Glutamatergic neuron (in vitro differentiated cells): ENCODE measurements around the gene HBG1. TPM values are rescaled to one million over a fixed set of nuclear protein-coding genes. Genes with fewer than 3 reads are reported as not detected.

ENCODE experiments used
- DNase-seq: peaks from one replicate; pipeline ENCODE4 v3.0.0; 2022
- H3K27ac Mint-ChIP-seq: one replicate; pipeline ENCODE4 v1.8.0; 2020; ENCODE audit warnings: mild to moderate bottlenecking, mixed read lengths, inconsistent platforms; ENCODE audit not compliant: unreplicated experiment
- H3K27me3 Mint-ChIP-seq: one replicate; pipeline ENCODE4 v1.8.0; 2020; ENCODE audit warnings: mild to moderate bottlenecking, moderate library complexity, mixed read lengths, inconsistent platforms; ENCODE audit not compliant: unreplicated experiment
- H3K36me3 Mint-ChIP-seq: one replicate; pipeline ENCODE4 v1.8.0; 2020; ENCODE audit warnings: mild to moderate bottlenecking, mixed read lengths, inconsistent platforms; ENCODE audit not compliant: unreplicated experiment
- H3K4me1 Mint-ChIP-seq: one replicate; pipeline ENCODE4 v1.8.0; 2020; ENCODE audit warnings: mild to moderate bottlenecking, low read depth, mixed read lengths, inconsistent platforms; ENCODE audit not compliant: unreplicated experiment
- H3K4me3 Mint-ChIP-seq: one replicate; pipeline ENCODE4 v1.8.0; 2020; ENCODE audit warnings: mild to moderate bottlenecking, mixed read lengths, inconsistent platforms; ENCODE audit not compliant: unreplicated experiment
- H3K9me3 Mint-ChIP-seq: one replicate; pipeline ENCODE4 v1.8.0; 2020; ENCODE audit warnings: mild to moderate bottlenecking, moderate library complexity, mixed read lengths, inconsistent platforms; ENCODE audit not compliant: unreplicated experiment
- total RNA-seq: library from RNA; stranded (reverse); fragmentation: NEBNext Ultra II Directional; extraction: Animal tissue kit (Norgen Biotek cat#: 25700); gene quantifications from one replicate; pipeline ENCODE4 v1.2.1, GENCODE V29; 2021; ENCODE audit not compliant: unreplicated experiment
- TF ChIP-seq, protein P1 (sequence below): fragments of 200-600 bp; sonication (generic); IDR thresholded peaks from one replicate; pipeline ENCODE4 v1.5.0; 2021; ENCODE audit not compliant: partially characterized antibody, unreplicated experiment

Gene HBG1
- total RNA-seq, 1 donor from 2014 or later, result not detected

DNA sequence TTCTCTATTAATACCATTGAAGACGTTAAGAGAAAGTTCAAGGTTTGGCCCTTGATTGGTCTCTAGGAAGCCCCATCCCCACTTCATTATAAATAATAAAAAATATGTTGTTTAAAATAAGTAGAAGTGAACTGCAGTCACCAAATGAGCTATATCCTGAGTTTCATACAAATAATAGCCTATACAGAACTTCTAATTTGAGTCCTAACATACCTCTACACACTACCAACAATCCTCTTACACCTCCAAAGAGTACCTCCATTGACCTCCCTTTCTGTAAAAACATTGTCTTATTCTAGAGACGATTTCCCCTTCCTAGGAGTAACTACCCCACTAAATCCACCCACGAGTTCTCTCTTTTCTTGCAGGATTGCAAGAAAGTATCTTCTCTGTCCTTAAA, 8.2 kb downstream of the HBG1 start:
- TF ChIP-seq, protein P1, sequence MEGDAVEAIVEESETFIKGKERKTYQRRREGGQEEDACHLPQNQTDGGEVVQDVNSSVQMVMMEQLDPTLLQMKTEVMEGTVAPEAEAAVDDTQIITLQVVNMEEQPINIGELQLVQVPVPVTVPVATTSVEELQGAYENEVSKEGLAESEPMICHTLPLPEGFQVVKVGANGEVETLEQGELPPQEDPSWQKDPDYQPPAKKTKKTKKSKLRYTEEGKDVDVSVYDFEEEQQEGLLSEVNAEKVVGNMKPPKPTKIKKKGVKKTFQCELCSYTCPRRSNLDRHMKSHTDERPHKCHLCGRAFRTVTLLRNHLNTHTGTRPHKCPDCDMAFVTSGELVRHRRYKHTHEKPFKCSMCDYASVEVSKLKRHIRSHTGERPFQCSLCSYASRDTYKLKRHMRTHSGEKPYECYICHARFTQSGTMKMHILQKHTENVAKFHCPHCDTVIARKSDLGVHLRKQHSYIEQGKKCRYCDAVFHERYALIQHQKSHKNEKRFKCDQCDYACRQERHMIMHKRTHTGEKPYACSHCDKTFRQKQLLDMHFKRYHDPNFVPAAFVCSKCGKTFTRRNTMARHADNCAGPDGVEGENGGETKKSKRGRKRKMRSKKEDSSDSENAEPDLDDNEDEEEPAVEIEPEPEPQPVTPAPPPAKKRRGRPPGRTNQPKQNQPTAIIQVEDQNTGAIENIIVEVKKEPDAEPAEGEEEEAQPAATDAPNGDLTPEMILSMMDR, result no peak

DNA sequence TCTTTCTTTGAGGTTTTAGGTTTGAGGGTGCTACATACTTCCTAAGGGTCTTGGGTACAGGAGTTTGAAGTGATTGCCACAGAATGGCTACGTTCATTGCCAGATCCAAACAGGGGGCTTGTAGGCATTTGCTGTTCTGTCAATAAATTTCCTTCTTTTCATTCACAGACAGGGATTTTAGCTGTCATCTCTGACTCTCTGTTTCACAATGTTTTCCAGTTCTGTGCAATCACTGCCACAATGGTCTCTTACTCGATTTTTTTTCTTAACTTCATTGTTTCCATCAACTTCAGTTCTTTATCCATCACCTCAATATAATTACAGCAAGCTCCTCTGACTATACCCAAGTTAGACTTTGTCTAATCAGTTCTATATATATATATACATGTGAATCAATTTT, 9.2 kb downstream of the HBG1 start:
- TF ChIP-seq, protein P1, result no peak
- no peaks in the 10 kb centered on the region for H3K4me1 Mint-ChIP-seq
- no peak overlapping the region for H3K4me3 Mint-ChIP-seq
- no peaks in the 10 kb centered on the region for H3K27me3 Mint-ChIP-seq
- H3K27ac Mint-ChIP-seq, result no peak overlapping the region
- DNase-seq, result no peak
- H3K9me3 Mint-ChIP-seq, result no peaks in the 10 kb centered on the region
- H3K36me3 Mint-ChIP-seq, result no peaks in the 10 kb centered on the region

More for the DNA sequence above, 8.2 kb downstream of the HBG1 start:
- no peak overlapping the region for H3K4me3 Mint-ChIP-seq
- H3K36me3 Mint-ChIP-seq, result no peaks in the 10 kb centered on the region
- H3K27me3 Mint-ChIP-seq, result no peaks in the 10 kb centered on the region
- H3K9me3 Mint-ChIP-seq, result no peaks in the 10 kb centered on the region
- H3K4me1 Mint-ChIP-seq, result no peaks in the 10 kb centered on the region
- no peak overlapping the region for H3K27ac Mint-ChIP-seq
- no peak for DNase-seq

DNA sequence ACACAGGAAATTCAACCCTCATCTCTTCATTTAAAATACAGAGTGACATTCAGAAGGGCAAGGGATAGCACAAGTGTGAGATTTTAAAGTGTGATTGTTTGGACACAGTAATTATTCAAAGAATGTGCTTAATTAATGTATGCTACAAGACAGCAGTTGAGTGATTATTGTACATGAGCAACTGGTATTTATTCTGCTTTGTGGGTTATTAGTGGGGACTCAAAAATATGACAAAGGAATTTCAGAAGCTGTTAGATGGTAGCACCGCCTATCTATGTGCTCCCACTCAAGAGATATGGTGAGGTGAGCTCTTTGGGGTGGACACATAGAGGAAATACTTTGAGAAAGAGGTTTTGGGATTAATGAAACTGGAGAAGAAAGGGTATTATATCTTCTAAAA, 9.6 kb downstream of the HBG1 start:
- H3K4me1 Mint-ChIP-seq, result no peaks in the 10 kb centered on the region
- H3K36me3 Mint-ChIP-seq, result no peaks in the 10 kb centered on the region
- DNase-seq, result no peak

DNA sequence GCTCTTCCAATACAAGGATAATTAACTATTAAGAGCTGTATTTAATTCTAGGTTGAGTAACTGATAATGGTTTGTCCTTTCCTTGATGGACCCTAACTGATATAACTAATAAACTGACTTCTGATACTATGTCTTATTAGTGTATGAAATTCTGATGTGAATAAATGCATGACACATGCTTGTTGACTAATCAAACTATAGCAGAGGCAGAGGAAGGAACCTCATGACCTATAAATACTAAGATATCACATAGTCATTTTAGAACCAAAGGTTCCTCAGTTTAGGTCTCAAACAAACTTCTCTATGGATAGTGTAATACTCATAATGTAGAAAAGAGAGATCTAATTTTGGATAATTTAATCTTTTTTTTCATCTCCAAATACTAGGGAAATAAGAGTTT, 10.6 kb downstream of the HBG1 start:
- no peaks in the 10 kb centered on the region for H3K36me3 Mint-ChIP-seq
- no peaks in the 10 kb centered on the region for H3K27me3 Mint-ChIP-seq
- no peaks in the 10 kb centered on the region for H3K4me1 Mint-ChIP-seq
- no peak overlapping the region for H3K4me3 Mint-ChIP-seq
- H3K27ac Mint-ChIP-seq, result no peak overlapping the region
- H3K9me3 Mint-ChIP-seq, result no peaks in the 10 kb centered on the region
- DNase-seq, result no peak
- TF ChIP-seq, protein P1, result no peak

More for the DNA sequence above, 9.6 kb downstream of the HBG1 start:
- Mint-ChIP-seq H3K27ac (no peak overlapping the region), H3K9me3 (no peaks in the 10 kb centered on the region), H3K27me3 (no peaks in the 10 kb centered on the region), H3K4me3 (no peak overlapping the region)
- TF ChIP-seq, protein P1, result no peak

DNA sequence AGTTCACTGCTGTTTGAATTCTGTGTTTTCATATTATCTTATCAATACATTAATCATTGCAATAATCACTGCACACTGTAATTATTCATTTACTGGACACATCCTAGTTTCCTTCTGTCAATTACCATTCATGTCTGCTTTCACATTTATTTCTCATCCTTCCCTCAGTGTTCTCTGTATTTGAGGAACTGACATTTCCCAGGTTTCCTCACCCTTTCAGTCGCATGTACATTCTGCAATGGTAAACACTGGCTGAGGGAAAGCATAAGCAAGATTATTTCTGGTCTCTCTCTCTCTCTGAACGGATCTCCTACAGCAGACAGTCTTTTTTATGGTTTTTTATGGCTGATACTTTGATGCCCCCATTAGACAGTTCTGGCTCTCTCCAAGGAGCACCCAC, 11.2 kb downstream of the HBG1 start:
- Mint-ChIP-seq H3K27ac (no peak overlapping the region), H3K9me3 (no peaks in the 10 kb centered on the region), H3K27me3 (no peaks in the 10 kb centered on the region), H3K36me3 (no peaks in the 10 kb centered on the region), H3K4me3 (no peak overlapping the region), H3K4me1 (no peaks in the 10 kb centered on the region)
- DNase-seq, result no peak
- TF ChIP-seq, protein P1, result no peak
